GM19463 (cell line): ENCODE results near the gene TMEM150C.
"Not testable (repeated sequence)": the region's sequence is repeated elsewhere in the genome, so short reads cannot be mapped to it uniquely, and the experiment has no call there.

Experiments
- ATAC-seq: cut with Tn5 transposase; IDR thresholded peaks from one replicate; pipeline ENCODE4 v1.9.1; 2021; ENCODE audit warnings: mild to moderate bottlenecking, moderate library complexity; ENCODE audit not compliant: unreplicated experiment

The TMEM150C gene

GRCh38 chr4:82569727-82570126 is 7.9 kb upstream of the TMEM150C start:
- ATAC-seq: no peak

GRCh38 chr4:82569076-82569475 is 7.3 kb upstream of the TMEM150C start:
- ATAC-seq: no peak

- no peak for ATAC-seq
Observed at GRCh38 chr4:82567444-82567843, 5.7 kb upstream of the TMEM150C start.

- no peak for ATAC-seq
Observed at GRCh38 chr4:82562564-82562854, 721 bp upstream of the TMEM150C start.

GRCh38 chr4:82560853-82561785 is 669 bp downstream of the TMEM150C start:
- no peak for ATAC-seq

- no peak for ATAC-seq
Observed at GRCh38 chr4:82559735-82560120, 2.1 kb downstream of the TMEM150C start.

GRCh38 chr4:82559090-82559734 is 2.6 kb downstream of the TMEM150C start:
- ATAC-seq: not testable (repeated sequence)

GRCh38 chr4:82555276-82555675 is 6.5 kb downstream of the TMEM150C start:
- ATAC-seq: no peak

GRCh38 chr4:82553020-82553419 is 8.8 kb downstream of the TMEM150C start:
- ATAC-seq: no peak

- no peak for ATAC-seq
Observed at GRCh38 chr4:82551734-82552133, 10.1 kb downstream of the TMEM150C start.

GRCh38 chr4:82547850-82548249 is 13.9 kb downstream of the TMEM150C start:
- not testable (repeated sequence) for ATAC-seq

GRCh38 chr4:82543131-82543530 is 18.7 kb downstream of the TMEM150C start:
- no peak for ATAC-seq

- ATAC-seq: no peak
Observed at GRCh38 chr4:82542642-82543041, 19.1 kb downstream of the TMEM150C start.

GRCh38 chr4:82529322-82529721 is 32.5 kb downstream of the TMEM150C start:
- no peak for ATAC-seq

GRCh38 chr4:82528868-82529267 is 32.9 kb downstream of the TMEM150C start:
- no peak for ATAC-seq

- no peak for ATAC-seq
Observed at GRCh38 chr4:82528074-82528473, 33.7 kb downstream of the TMEM150C start.

GRCh38 chr4:82525307-82525911 is 36.4 kb downstream of the TMEM150C start:
- no peak for ATAC-seq

- no peak for ATAC-seq
Observed at GRCh38 chr4:82524570-82525152, 37.1 kb downstream of the TMEM150C start.

GRCh38 chr4:82523179-82523578 is 38.6 kb downstream of the TMEM150C start:
- ATAC-seq: no peak

GRCh38 chr4:82522472-82522871 is 39.3 kb downstream of the TMEM150C start:
- no peak for ATAC-seq

- no peak for ATAC-seq
Observed at GRCh38 chr4:82521283-82521682, 40.5 kb downstream of the TMEM150C start.

- ATAC-seq: no peak
Observed at GRCh38 chr4:82519776-82520175, 42.0 kb downstream of the TMEM150C start.
